LNCaP clone FGC (cell line): ENCODE measurements around the gene MYO5A.

Source experiments
- DNase-seq: peaks from one replicate; pipeline ENCODE4 v3.0.0-alpha.2; 2011; ENCODE audit warnings: low read depth
- H3K4me3 ChIP-seq: 2 replicates; pipeline ENCODE4 v1.5.1; 2011; ENCODE audit warnings: mild to moderate bottlenecking, low read depth, low read length, control low read depth
- CTCF ChIP-seq: IDR thresholded peaks from 2 replicates; pipeline ENCODE4 v1.5.1; 2012; ENCODE audit warnings: mild to moderate bottlenecking; ENCODE audit not compliant: control insufficient read depth, insufficient read depth; ENCODE audit errors: extremely low read depth

MYO5A gene

GRCh38 chr15:52369455-52369854 is 159.2 kb downstream of the MYO5A start:
- no peak overlapping the region for H3K4me3 ChIP-seq
- no peak for DNase-seq
- no peak for TF ChIP-seq CTCF

- H3K4me3 ChIP-seq, result no peak overlapping the region
- DNase-seq, result no peak
- no peak for TF ChIP-seq CTCF
Observed at GRCh38 chr15:52369030-52369429, 159.7 kb downstream of the MYO5A start.

GRCh38 chr15:52368402-52368801 is 160.3 kb downstream of the MYO5A start:
- DNase-seq, result no peak
- no peak overlapping the region for H3K4me3 ChIP-seq
- no peak for TF ChIP-seq CTCF

GRCh38 chr15:52362497-52362896 is 166.2 kb downstream of the MYO5A start:
- DNase-seq, result no peak
- no peak overlapping the region for H3K4me3 ChIP-seq
- no peak for TF ChIP-seq CTCF

GRCh38 chr15:52361975-52362494 is 166.6 kb downstream of the MYO5A start:
- H3K4me3 ChIP-seq, result no peak overlapping the region
- TF ChIP-seq CTCF, result no peak
- no peak for DNase-seq

GRCh38 chr15:52361494-52361893 is 167.2 kb downstream of the MYO5A start:
- H3K4me3 ChIP-seq, result no peak overlapping the region
- TF ChIP-seq CTCF, result no peak
- no peak for DNase-seq
